K562 (cell line): ENCODE measurements around the gene RHBG. TPM values are rescaled to one million over a fixed set of nuclear protein-coding genes. Genes with fewer than 3 reads are reported as not detected.

Source experiments
- ATAC-seq: fragments of 200-7000 bp; cut with Tn5 transposase; 3 replicates; pipeline ENCODE4 v1.9.1; 2020; ENCODE audit warnings: moderate library complexity
- BruUV-seq: library from RNA; stranded (reverse); fragments of 400-500 nt; replicated peaks from 2 replicates; lab custom pipeline; 2021; lab: Mats Ljungman, UMichigan
- CTCF ChIA-PET: fragments of 300-600 bp; formaldehyde crosslinking; extraction: SDS; loops from one replicate; lab custom pipeline; 2021; ENCODE audit warnings: low intra/inter-chr PET ratio; lab: Yijun Ruan, JAX
- POLR2A ChIA-PET: fragments of 300-600, 350-650 bp; sonication (Branson Sonifier 250); formaldehyde crosslinking; extraction: SDS; loops from one replicate; lab custom pipeline; 2021; ENCODE audit warnings: antibody characterized with exemption, inconsistent platforms; lab: Yijun Ruan, JAX
- DNase-seq, 4 experiments: peaks; one replicate each; pipeline versions ENCODE4 v3.0.0 to v3.0.0-alpha.2; 2011 to 2018; ENCODE audit warnings: low spot score in 3 of 4, mixed read lengths in 3 of 4; ENCODE audit errors: extremely low read depth in 1 of 4
- FAIRE-seq: peaks from 2 replicates; lab custom pipeline; 2011; peaks lifted over from hg19 to GRCh38; lab: Jason Lieb, UNC
- H2AFZ ChIP-seq: 2 replicates; pipeline ENCODE4 v1.6.0; 2011; ENCODE audit warnings: low read depth, low read length, control low read depth, inconsistent platforms
- H3K27ac ChIP-seq: fragments of 200-600 bp; 3 replicates; pipeline ENCODE4 v1.8.0; 2011; ENCODE audit warnings: low read depth, mild to moderate bottlenecking, control low read depth, inconsistent platforms, low read length, moderate library complexity, mixed read lengths; ENCODE audit errors: extremely low read depth
- H3K27me3 ChIP-seq, 2 experiments: fragments of 300-600 bp in 1 of 2; 2 replicates in 1 of 2; 3 replicates in 1 of 2; pipeline versions ENCODE4 v1.6.0 to v1.8.0; 2011; ENCODE audit warnings: inconsistent platforms in 2 of 2, low read length in 2 of 2, mild to moderate bottlenecking in 1 of 2, mixed read lengths in 1 of 2, moderate library complexity in 1 of 2; ENCODE audit not compliant: control insufficient read depth in 2 of 2, insufficient read depth in 2 of 2
- H3K36me3 ChIP-seq: fragments of 300-600 bp; 3 replicates; pipeline ENCODE4 v1.8.0; 2011; ENCODE audit warnings: mild to moderate bottlenecking, low read length, inconsistent platforms; ENCODE audit not compliant: control insufficient read depth, insufficient read depth
- H3K4me1 ChIP-seq, 2 experiments: fragments of 200-600 bp in 1 of 2; replicated peaks in 1 of 2; 2 replicates in 1 of 2; 3 replicates in 1 of 2; pipeline versions ENCODE4 v1.5.1 to v1.8.0; 2011; ENCODE audit warnings: inconsistent platforms in 2 of 2, low read length in 2 of 2, mild to moderate bottlenecking in 1 of 2, mixed read lengths in 1 of 2, moderate library complexity in 1 of 2; ENCODE audit not compliant: control insufficient read depth in 2 of 2, insufficient read depth in 2 of 2
- H3K4me2 ChIP-seq: 2 replicates; pipeline ENCODE4 v1.6.1; 2011; ENCODE audit warnings: low read length, control low read depth, inconsistent platforms, mixed read lengths; ENCODE audit not compliant: insufficient read depth
- H3K4me3 ChIP-seq: fragments of 200-600 bp; sonication (generic), shearing (Covaris generic); 2 replicates; pipeline ENCODE4 v1.5.1; 2016; ENCODE audit warnings: control low read depth, inconsistent platforms
- H3K79me2 ChIP-seq: fragments of 200-600 bp; 3 replicates; pipeline ENCODE4 v1.8.0; 2011; ENCODE audit warnings: low read length, inconsistent platforms; ENCODE audit not compliant: control insufficient read depth, insufficient read depth
- H3K9ac ChIP-seq, 2 experiments: 2 replicates each; pipeline versions ENCODE4 v1.6.0 to v1.6.1; 2011; ENCODE audit warnings: low read depth in 2 of 2, low read length in 2 of 2, control low read depth in 1 of 2, inconsistent platforms in 1 of 2, mild to moderate bottlenecking in 1 of 2, mixed read lengths in 1 of 2; ENCODE audit not compliant: insufficient read depth in 1 of 2
- H3K9me1 ChIP-seq: one replicate; pipeline ENCODE4 v1.6.0; 2011; ENCODE audit warnings: inconsistent platforms, mild to moderate bottlenecking, low read length, moderate library complexity; ENCODE audit not compliant: control insufficient read depth, insufficient read depth
- H3K9me3 ChIP-seq: replicated peaks from 2 replicates; pipeline ENCODE4 v1.5.1; 2011; ENCODE audit warnings: low read depth, low read length, inconsistent platforms; ENCODE audit not compliant: control insufficient read depth, insufficient read depth
- H4K20me1 ChIP-seq: replicated peaks from 2 replicates; pipeline ENCODE4 v1.6.1; 2011; ENCODE audit warnings: low read length, inconsistent platforms, mixed read lengths; ENCODE audit not compliant: control insufficient read depth, insufficient read depth
- ELF4 ChIP-seq: fragments of 450-650 bp; formaldehyde crosslinking; IDR thresholded peaks from 2 replicates; pipeline ENCODE4 v1.4.0; 2022; ENCODE audit warnings: missing genetic modification characterization
- MXI1 ChIP-seq: IDR thresholded peaks from 2 replicates; pipeline ENCODE4 v1.6.1; 2011; ENCODE audit warnings: low read depth, mild to moderate bottlenecking, improper control_type of control experiment, low read length
- MYBL2 ChIP-seq, 2 experiments: fragments of 450-650 bp in 1 of 2; sonication (generic) in 1 of 2; formaldehyde crosslinking in 1 of 2; IDR thresholded peaks; 2 replicates each; pipeline versions ENCODE4 v1.6.1 to v1.8.1; 2017 to 2022; ENCODE audit warnings: borderline replicate concordance in 1 of 2, inconsistent platforms in 1 of 2, low read depth in 1 of 2, mild to moderate bottlenecking in 1 of 2, missing genetic modification reagents in 1 of 2, moderate library complexity in 1 of 2
- PTTG1 ChIP-seq: fragments of 450-650 bp; IDR thresholded peaks from 2 replicates; pipeline ENCODE4 v1.6.1; 2016; ENCODE audit warnings: low read depth, mild to moderate bottlenecking, missing genetic modification characterization, missing compliant biosample characterization
- SLC30A9 ChIP-seq: fragments of 250-450 bp; sonication (Bioruptor Pico); IDR thresholded peaks from 2 replicates; pipeline ENCODE4 v1.8.0; 2022; ENCODE audit warnings: mild to moderate bottlenecking, moderate library complexity
- SMARCA4 ChIP-seq: fragments of 450-650 bp; IDR thresholded peaks from 2 replicates; pipeline ENCODE4 v1.6.1; 2016
- SMARCA5 ChIP-seq: fragments of 450-650 bp; IDR thresholded peaks from 2 replicates; pipeline ENCODE4 v1.6.1; 2016
- ZNF431 ChIP-seq: sonication (generic); formaldehyde crosslinking; IDR thresholded peaks from 2 replicates; pipeline ENCODE4 v1.8.0; 2022; ENCODE audit warnings: mild to moderate bottlenecking, missing genetic modification reagents
- ZNF695 ChIP-seq: fragments of 450-650 bp; formaldehyde crosslinking; IDR thresholded peaks from 2 replicates; pipeline ENCODE4 v1.4.0; 2020; ENCODE audit warnings: mild to moderate bottlenecking, moderate library complexity
- whole genome bisulfite sequencing: fragments of 100-300 bp; shearing (Covaris generic); methylation state at CpG from one replicate; pipeline ENCODE4 v1.1.6; 2016; ENCODE audit warnings: low coverage, mixed read lengths; ENCODE audit not compliant: insufficient coverage; ENCODE audit errors: missing lambda C conversion rate; 5-methylcytosine and 5-hydroxymethylcytosine counted together
- in situ Hi-C: fragments of 300-500 bp; cut with MboI; formaldehyde crosslinking; loops from 4 replicates; pipeline ENCODE4 v1.15.0; 2018; ENCODE audit warnings: inconsistent platforms, mixed read lengths
- intact Hi-C: fragments of 100-400 bp; cut with micrococcal nuclease; formaldehyde crosslinking; loops from 2 replicates; pipeline ENCODE4 v1.14.2; 2022
- polyA plus RNA-seq, 8 experiments: library from polyadenylated mRNA; depleted of rRNA in 4 of 8; stranded (reverse) in 5 of 8; unstranded in 3 of 8; fragments of >200 nt; fragmentation: Nextera tagmentation in 2 of 8; fragmentation: Illumina TruSeq in 1 of 8; extraction: Ambion mirVana in 2 of 8; extraction: Trizol in 1 of 8; gene quantifications; 2 replicates each; pipeline versions ENCODE4 v1.2.1 to v1.2.3, GENCODE V29; 2011 to 2014; ENCODE audit warnings: inconsistent platforms in 1 of 8, missing spikeins in 1 of 8
- total RNA-seq, 7 experiments: library from RNA; depleted of rRNA in 6 of 7; stranded (reverse); fragments of >200 nt in 6 of 7; fragmentation: Illumina TruSeq in 2 of 7; extraction: Trizol in 2 of 7; gene quantifications; 2 replicates each; pipeline versions ENCODE4 v1.2.1 to v1.2.3, GENCODE V29; 2011 to 2021; ENCODE audit warnings: low replicate concordance in 1 of 7
- TF ChIP-seq, protein P1 (sequence below): fragments of 450-650 bp; IDR thresholded peaks from 2 replicates; pipeline ENCODE4 v1.6.1; 2017; ENCODE audit warnings: mild to moderate bottlenecking, moderate library complexity
- TF ChIP-seq, protein P2 (sequence below): sonication (generic); formaldehyde crosslinking; IDR thresholded peaks from 2 replicates; pipeline ENCODE4 v1.8.0; 2023; ENCODE audit warnings: mild to moderate bottlenecking, missing genetic modification reagents
- TF ChIP-seq, protein P3 (sequence below): fragments of 250-450 bp; sonication (Bioruptor Pico); IDR thresholded peaks from 2 replicates; pipeline ENCODE4 v1.5.0; 2021; ENCODE audit warnings: mild to moderate bottlenecking, moderate library complexity
- TF ChIP-seq, protein P4 (sequence below): sonication (generic); formaldehyde crosslinking; IDR thresholded peaks from 2 replicates; pipeline ENCODE4 v1.8.0; 2022; ENCODE audit warnings: missing genetic modification reagents, mild to moderate bottlenecking, moderate library complexity, borderline replicate concordance

The RHBG gene
- total and polyA plus RNA-seq, 9 of the 15 experiments (the other 6 are each of a cell fraction or from before 2014, with no cell fraction given), result not detected

DNA sequence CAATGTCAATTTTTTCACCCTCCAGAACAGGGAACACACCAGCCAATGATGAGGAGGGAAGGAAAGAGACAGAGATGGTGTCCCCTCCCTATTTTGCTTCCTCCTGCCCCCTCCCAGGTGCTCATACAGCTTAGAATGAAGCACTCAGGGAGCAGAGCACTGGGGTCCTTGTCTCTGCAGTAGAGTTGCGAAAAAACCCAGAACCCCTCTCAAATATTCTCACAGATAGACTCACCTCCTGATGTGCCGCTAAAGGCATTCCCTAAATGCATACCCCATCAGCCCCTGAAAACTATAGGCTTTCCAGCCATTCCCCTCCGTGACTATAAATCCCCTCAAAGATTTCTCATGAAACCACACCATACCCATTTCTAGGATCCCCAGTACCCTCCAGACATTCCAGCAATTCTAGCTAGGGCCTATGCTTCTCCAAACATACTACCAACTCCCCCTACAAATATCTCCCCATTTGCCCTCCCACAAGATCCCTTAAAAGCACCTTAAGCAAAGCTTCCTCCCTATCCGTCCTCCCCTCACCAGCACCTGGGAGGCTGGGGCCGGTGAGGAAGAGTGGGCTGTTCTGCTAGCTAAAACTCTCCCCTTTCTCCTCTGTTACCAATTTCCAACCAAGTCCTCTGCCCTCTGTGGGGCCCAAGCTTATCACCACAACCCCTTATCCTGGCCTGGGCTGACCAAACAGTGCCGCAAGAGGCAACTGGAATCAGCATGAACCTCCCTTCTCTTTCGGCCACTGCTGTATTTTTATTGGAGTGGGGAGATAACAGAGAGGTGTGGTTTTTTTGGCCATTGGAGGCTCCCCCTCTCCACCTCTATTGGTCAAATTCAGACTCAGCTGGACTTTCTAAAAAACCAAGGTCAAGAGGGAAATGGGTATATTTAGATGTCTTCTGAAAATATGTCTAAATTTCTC, 54.7 kb downstream of the RHBG start:
- ATAC-seq, result peak; percentile 71
- CTCF ChIA-PET, result interaction anchor here (0.7 kb wide), 1 partner anchor 22 kb away, joined by 3 read pairs; no protein-coding TSS in a partner anchor
- TF ChIP-seq PTTG1 (tag) (no peak), MYBL2 (IDR thresholded peaks at IDR 0.05; ENCODE audit: low read depth) (no peak), MYBL2 (CRISPR knock-in tag; IDR thresholded peaks at IDR 0.05; ENCODE audit: borderline replicate concordance) (no peak), ZNF695 (CRISPR knock-in tag) (no peak), SLC30A9 (CRISPR knock-in tag) (no peak), SMARCA4 (peak; percentile 43; the same call in 1 of the 2 replicates), ZNF431 (CRISPR knock-in tag) (no peak), MXI1 (no peak), ELF4 (CRISPR knock-in tag) (peak; percentile 69; the same call in 1 of the 2 replicates), SMARCA5 (no peak)
- TF ChIP-seq, protein P1, sequence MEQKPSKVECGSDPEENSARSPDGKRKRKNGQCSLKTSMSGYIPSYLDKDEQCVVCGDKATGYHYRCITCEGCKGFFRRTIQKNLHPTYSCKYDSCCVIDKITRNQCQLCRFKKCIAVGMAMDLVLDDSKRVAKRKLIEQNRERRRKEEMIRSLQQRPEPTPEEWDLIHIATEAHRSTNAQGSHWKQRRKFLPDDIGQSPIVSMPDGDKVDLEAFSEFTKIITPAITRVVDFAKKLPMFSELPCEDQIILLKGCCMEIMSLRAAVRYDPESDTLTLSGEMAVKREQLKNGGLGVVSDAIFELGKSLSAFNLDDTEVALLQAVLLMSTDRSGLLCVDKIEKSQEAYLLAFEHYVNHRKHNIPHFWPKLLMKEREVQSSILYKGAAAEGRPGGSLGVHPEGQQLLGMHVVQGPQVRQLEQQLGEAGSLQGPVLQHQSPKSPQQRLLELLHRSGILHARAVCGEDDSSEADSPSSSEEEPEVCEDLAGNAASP, result no peak
- TF ChIP-seq, protein P2, sequence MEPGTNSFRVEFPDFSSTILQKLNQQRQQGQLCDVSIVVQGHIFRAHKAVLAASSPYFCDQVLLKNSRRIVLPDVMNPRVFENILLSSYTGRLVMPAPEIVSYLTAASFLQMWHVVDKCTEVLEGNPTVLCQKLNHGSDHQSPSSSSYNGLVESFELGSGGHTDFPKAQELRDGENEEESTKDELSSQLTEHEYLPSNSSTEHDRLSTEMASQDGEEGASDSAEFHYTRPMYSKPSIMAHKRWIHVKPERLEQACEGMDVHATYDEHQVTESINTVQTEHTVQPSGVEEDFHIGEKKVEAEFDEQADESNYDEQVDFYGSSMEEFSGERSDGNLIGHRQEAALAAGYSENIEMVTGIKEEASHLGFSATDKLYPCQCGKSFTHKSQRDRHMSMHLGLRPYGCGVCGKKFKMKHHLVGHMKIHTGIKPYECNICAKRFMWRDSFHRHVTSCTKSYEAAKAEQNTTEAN (CRISPR knock-in tag), result no peak
- TF ChIP-seq, protein P3, sequence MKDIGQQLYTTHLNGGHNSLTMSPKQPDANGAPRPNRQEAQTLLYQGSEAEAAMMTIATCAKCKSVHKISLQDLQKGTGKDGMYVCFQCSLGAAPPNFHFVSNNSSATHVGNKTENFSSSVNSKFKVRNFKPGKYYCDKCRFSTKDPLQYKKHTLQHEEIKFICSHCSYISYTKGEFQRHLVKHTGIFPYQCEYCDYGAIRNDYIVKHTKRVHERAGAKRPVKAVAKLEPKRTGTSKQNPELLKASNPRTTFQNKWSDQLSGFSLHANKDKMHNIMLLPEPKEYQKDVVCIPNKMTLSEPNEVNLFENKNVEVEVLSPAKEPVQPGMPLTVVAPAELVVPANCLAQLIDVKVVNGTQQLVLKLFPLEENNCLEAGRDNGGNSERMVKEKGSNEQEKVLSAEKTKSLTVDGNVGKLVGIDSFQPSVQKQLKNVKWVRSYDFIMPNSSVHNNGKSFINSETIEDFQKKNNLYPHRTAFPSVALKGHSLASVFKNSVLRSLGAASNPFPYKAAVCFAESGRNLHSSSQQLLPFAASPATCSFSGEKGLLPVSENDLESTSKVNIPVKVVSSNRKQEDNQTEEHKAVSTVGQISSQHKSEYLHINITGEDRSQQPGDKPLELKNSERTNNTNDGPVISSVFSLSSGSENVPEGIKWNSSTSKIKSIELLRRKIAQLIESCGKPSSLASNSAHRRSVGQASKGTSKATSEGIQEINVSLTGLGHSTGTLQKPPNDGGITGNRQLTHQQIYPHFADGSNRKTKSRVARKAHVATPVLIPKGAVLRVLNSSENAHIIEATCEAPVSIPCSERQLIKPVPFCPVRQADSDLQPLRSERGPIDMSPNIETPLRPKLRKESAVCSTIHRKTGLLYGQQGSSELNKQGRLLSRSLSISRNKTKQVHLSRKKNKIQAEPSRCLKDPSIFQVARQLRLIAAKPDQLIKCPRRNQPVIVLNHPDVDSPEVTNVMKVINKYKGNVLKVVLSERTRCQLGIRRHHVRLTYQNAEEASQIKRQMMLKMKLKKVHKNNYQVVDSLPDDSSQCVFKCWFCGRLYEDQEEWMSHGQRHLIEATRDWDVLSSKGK (CRISPR knock-in tag), result no peak
- TF ChIP-seq, protein P4, sequence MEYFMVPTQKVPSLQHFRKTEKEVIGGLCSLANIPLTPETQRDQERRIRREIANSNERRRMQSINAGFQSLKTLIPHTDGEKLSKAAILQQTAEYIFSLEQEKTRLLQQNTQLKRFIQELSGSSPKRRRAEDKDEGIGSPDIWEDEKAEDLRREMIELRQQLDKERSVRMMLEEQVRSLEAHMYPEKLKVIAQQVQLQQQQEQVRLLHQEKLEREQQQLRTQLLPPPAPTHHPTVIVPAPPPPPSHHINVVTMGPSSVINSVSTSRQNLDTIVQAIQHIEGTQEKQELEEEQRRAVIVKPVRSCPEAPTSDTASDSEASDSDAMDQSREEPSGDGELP (CRISPR knock-in tag), result peak; percentile 64

More for the DNA sequence above, 54.7 kb downstream of the RHBG start:
- BruUV-seq, result no TSS peak
- Histone ChIP-seq H3K79me2 (no peaks in the 10 kb centered on the region), H2AFZ (0 out of 2 replicates have a peak overlapping the region, but pooled peaks have one; percentile 35), H3K36me3 (no peaks in the 10 kb centered on the region), H3K9me3 (no peaks in the 10 kb centered on the region), H3K4me1 (peaks cover 31 to 37% of the 10 kb centered on the region in 2 experiments; a peak in 4 of 5 replicates), H3K27me3 (peaks cover 20 to 35% of the 10 kb centered on the region in 2 experiments; a peak in 4 of 5 replicates), H3K9ac (peak overlapping the region in 1 of 2 experiments; percentile 23; a peak in 2 of 4 replicates), H3K4me3 (no peak overlapping the region), H3K9me1 (no peaks in the 10 kb centered on the region), H4K20me1 (0 out of 2 replicates have a peak, but pooled peaks cover 4% of the 10 kb centered on the region), H3K27ac (peak overlapping the region; percentile 29; the same call in 2 of the 3 replicates), H3K4me2 (peak overlapping the region; percentile 68)
- in situ Hi-C loops, result no loop called here
- peak; percentile 56 to 75 (median 66) for DNase-seq
- WGBS, result 17% methylated on average over 7 of the region's 7 CpGs
- peak; percentile 92 for FAIRE-seq
- intact Hi-C loops, result no loop called here
- POLR2A ChIA-PET, result interaction anchor here (0.7 to 1.5 kb wide), 5 partner anchors 9 to 136 kb away, joined by 3 to 5 read pairs (median 3); no protein-coding TSS in a partner anchor
